RWPE2 (cell line): ENCODE measurements around the gene CCT8.

Source experiments
- ATAC-seq: fragments of 200-7000 bp; cut with Tn5 transposase; 3 replicates; pipeline ENCODE4 v1.9.1; 2021; ENCODE audit warnings: low read depth
- DNase-seq: peaks from one replicate; pipeline ENCODE4 v3.0.0-alpha.2; 2020; ENCODE audit warnings: low spot score
- H3K27ac ChIP-seq: fragments of 450-650 bp; 2 replicates; pipeline ENCODE4 v1.5.1; 2017; ENCODE audit warnings: mild to moderate bottlenecking; ENCODE audit not compliant: poor library complexity, severe bottlenecking
- H3K27me3 ChIP-seq: fragments of 250-450 bp; sonication (Bioruptor Pico); 2 replicates; pipeline ENCODE4 v1.5.1; 2021; ENCODE audit warnings: mild to moderate bottlenecking, moderate library complexity; ENCODE audit not compliant: insufficient read depth, poor library complexity, severe bottlenecking
- H3K36me3 ChIP-seq: fragments of 250-450 bp; sonication (Bioruptor Pico); 2 replicates; pipeline ENCODE4 v1.5.1; 2020; ENCODE audit warnings: low read depth, mild to moderate bottlenecking, moderate library complexity
- H3K4me1 ChIP-seq: fragments of 250-450 bp; sonication (Bioruptor Pico); 2 replicates; pipeline ENCODE4 v1.5.1; 2021; ENCODE audit warnings: mild to moderate bottlenecking, moderate library complexity; ENCODE audit not compliant: insufficient read depth, poor library complexity, severe bottlenecking
- H3K4me3 ChIP-seq: fragments of 250-450 bp; sonication (Bioruptor Pico); 2 replicates; pipeline ENCODE4 v1.5.1; 2021; ENCODE audit warnings: mild to moderate bottlenecking, moderate library complexity; ENCODE audit not compliant: severe bottlenecking
- H3K9me3 ChIP-seq: fragments of 250-450 bp; sonication (Bioruptor Pico); 2 replicates; pipeline ENCODE4 v1.5.1; 2021; ENCODE audit warnings: mild to moderate bottlenecking, moderate library complexity; ENCODE audit not compliant: severe bottlenecking
- CTCF ChIP-seq: fragments of 450-650 bp; IDR thresholded peaks from one replicate; pipeline ENCODE4 v1.5.1; 2017; ENCODE audit warnings: mild to moderate bottlenecking, moderate library complexity; ENCODE audit not compliant: poor library complexity, severe bottlenecking

CCT8 gene

DNA sequence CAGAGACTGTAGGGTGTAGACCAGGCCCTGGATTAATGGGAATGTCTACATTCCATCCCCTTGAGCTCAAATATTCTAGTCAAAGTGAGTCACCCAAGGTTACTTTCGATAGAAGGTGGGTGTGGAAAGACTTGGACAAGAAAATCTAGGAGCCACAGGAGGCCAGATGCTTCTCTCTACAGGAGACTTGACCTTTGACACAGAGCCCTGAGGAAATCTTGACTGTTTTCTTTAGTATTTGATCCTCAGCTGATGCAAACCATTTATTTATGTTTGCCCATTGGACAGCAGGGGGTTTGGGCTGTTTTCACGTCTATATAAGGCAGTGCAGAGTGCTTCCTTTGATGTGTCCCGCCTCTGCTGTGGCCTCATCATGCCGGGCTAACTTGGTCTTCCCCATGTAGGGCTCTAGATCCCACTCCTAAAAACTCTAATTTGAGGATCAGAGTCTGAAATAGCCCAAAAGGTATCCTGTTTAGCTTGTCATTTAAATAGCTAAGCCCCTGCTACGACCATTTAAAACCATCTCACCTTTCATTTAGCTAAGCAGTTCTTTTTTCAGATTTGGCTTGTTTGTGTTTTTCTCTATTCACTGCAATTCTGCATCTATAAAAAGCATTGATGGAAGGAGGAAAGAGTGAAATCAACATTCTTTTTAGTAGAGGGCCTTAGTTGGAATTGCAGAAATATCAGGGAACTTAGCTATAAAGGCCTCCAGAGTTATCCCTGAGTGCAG, 41.5 kb upstream of the CCT8 start:
- peak; percentile 98 for ATAC-seq
- H3K27ac ChIP-seq, result peak overlapping the region; percentile 57
- H3K36me3 ChIP-seq, result no peaks in the 10 kb centered on the region
- H3K4me3 ChIP-seq, result no peak overlapping the region
- H3K27me3 ChIP-seq, result no peaks in the 10 kb centered on the region
- no peak for TF ChIP-seq CTCF
- DNase-seq, result no peak
- no peaks in the 10 kb centered on the region for H3K9me3 ChIP-seq
- H3K4me1 ChIP-seq, result peaks cover 11% of the 10 kb centered on the region

DNA sequence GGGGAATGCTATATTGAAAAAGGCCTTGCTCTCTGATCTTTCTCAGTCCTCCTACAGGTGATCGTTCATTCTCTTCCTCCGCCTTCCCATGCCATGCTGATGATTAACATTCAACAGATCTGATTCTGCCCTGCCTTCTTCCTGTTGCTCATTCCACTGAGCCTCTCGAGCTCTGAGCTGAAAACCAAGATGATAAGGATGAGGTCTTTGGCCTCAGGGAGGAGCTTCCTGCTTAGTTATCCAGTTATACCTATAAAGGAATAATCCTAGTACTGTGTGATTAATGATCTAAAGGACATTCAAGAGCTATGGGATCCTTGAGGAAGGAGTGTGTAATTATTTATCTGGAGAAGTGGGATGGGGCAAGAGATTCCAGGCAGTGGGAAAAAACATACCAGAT, 31.8 kb upstream of the CCT8 start:
- Histone ChIP-seq H3K36me3 (no peaks in the 10 kb centered on the region), H3K27me3 (no peaks in the 10 kb centered on the region), H3K4me3 (no peak overlapping the region), H3K9me3 (no peaks in the 10 kb centered on the region), H3K27ac (peak overlapping the region; percentile 56), H3K4me1 (peaks cover 11% of the 10 kb centered on the region)
- ATAC-seq, result peak; percentile 99
- no peak for DNase-seq
- peak; percentile 31 for TF ChIP-seq CTCF

GRCh38 chr21:29104239-29104708, 30.8 kb upstream of the CCT8 start:
- TF ChIP-seq CTCF, result no peak
- DNase-seq, result no peak
- Histone ChIP-seq H3K4me3 (no peak overlapping the region), H3K27me3 (no peaks in the 10 kb centered on the region), H3K36me3 (no peaks in the 10 kb centered on the region), H3K4me1 (peaks cover 11% of the 10 kb centered on the region), H3K27ac (peak overlapping the region; percentile 56), H3K9me3 (no peaks in the 10 kb centered on the region)
- no peak for ATAC-seq

GRCh38 chr21:29102791-29103257, 29.4 kb upstream of the CCT8 start:
- no peak for TF ChIP-seq CTCF
- no peaks in the 10 kb centered on the region for H3K27me3 ChIP-seq
- peaks cover 11% of the 10 kb centered on the region for H3K4me1 ChIP-seq
- no peaks in the 10 kb centered on the region for H3K9me3 ChIP-seq
- ATAC-seq, result no peak
- H3K4me3 ChIP-seq, result no peak overlapping the region
- no peak overlapping the region for H3K27ac ChIP-seq
- no peak for DNase-seq
- no peaks in the 10 kb centered on the region for H3K36me3 ChIP-seq

- no peak overlapping the region for H3K27ac ChIP-seq
- no peak for DNase-seq
- H3K36me3 ChIP-seq, result no peaks in the 10 kb centered on the region
- no peaks in the 10 kb centered on the region for H3K4me1 ChIP-seq
- ATAC-seq, result no peak
- no peak overlapping the region for H3K4me3 ChIP-seq
- H3K9me3 ChIP-seq, result no peaks in the 10 kb centered on the region
- no peaks in the 10 kb centered on the region for H3K27me3 ChIP-seq
- TF ChIP-seq CTCF, result no peak
These were observed 24.7 kb upstream of the CCT8 start for GRCh38 chr21:29098156-29098555.
